Lower lobe of right lung (tissue), 2 donors: ENCODE results near the gene PPP2R3B. TPM values are rescaled to one million over a fixed set of nuclear protein-coding genes. Genes with fewer than 3 reads are reported as not detected.
"Not testable (repeated sequence)": the region's sequence is repeated elsewhere in the genome, so short reads cannot be mapped to it uniquely, and the experiment has no call there.

Source experiments
- ATAC-seq, 2 donors: fragments of 200-7000 bp; cut with Tn5 transposase; one replicate each; pipeline ENCODE4 v1.9.1; 2020 to 2022; ENCODE audit warnings: mild to moderate bottlenecking in 2 of 2, moderate library complexity in 2 of 2
- DNase-seq: peaks from one replicate; pipeline ENCODE4 v3.0.0-alpha.2; 2020
- H3K27ac ChIP-seq: fragments of 200-600 bp; one replicate; pipeline ENCODE4 v1.8.0; 2022
- H3K27me3 ChIP-seq: fragments of 200-600 bp; one replicate; pipeline ENCODE4 v1.8.0; 2022; ENCODE audit warnings: low read depth
- H3K36me3 ChIP-seq: fragments of 200-600 bp; one replicate; pipeline ENCODE4 v1.8.0; 2022; ENCODE audit warnings: mild to moderate bottlenecking
- H3K4me1 ChIP-seq: fragments of 200-600 bp; one replicate; pipeline ENCODE4 v1.8.0; 2022
- H3K4me3 ChIP-seq: fragments of 200-600 bp; one replicate; pipeline ENCODE4 v1.8.0; 2022; ENCODE audit warnings: mild to moderate bottlenecking
- H3K9me3 ChIP-seq: fragments of 200-600 bp; one replicate; pipeline ENCODE4 v1.8.0; 2022
- CTCF ChIP-seq: fragments of 200-600 bp; IDR thresholded peaks from one replicate; pipeline ENCODE4 v1.8.0; 2022; ENCODE audit warnings: antibody characterized with exemption, mild to moderate bottlenecking
- intact Hi-C: fragments of 100-400 bp; cut with DNase I; formaldehyde crosslinking; loops from one replicate; pipeline ENCODE4 v1.11.0; 2022
- total RNA-seq: library from RNA; stranded (reverse); fragmentation: NEBNext Ultra II Directional; extraction: Animal tissue kit (Norgen Biotek cat#: 25700); gene quantifications from one replicate; pipeline ENCODE4 v1.2.1, GENCODE V29; 2021
- donor health status: DM: no; HTN: yes; CAD: no; lungs with severe emphysema.

Gene PPP2R3B
- total RNA-seq, 1 donor from 2014 or later, result 11.2 TPM

GRCh38 chrX:310621-311155 lies 76.0 kb downstream of the PPP2R3B start:
- Histone ChIP-seq H3K4me1 (no peaks in the 10 kb centered on the region), H3K4me3 (no peak overlapping the region), H3K9me3 (no peaks in the 10 kb centered on the region), H3K36me3 (peaks cover 84% of the 10 kb centered on the region), H3K27me3 (no peaks in the 10 kb centered on the region), H3K27ac (no peak overlapping the region)
- intact Hi-C loops, result no loop called here
- DNase-seq, result peak; percentile 32
- no peak for TF ChIP-seq CTCF
- ATAC-seq, result no peak

- ATAC-seq (no peak), DNase-seq (peak; percentile 41)
- TF ChIP-seq CTCF, result no peak
- Histone ChIP-seq H3K27ac (no peak overlapping the region), H3K36me3 (peaks cover 84% of the 10 kb centered on the region), H3K9me3 (no peaks in the 10 kb centered on the region), H3K27me3 (no peaks in the 10 kb centered on the region), H3K4me1 (no peaks in the 10 kb centered on the region), H3K4me3 (no peak overlapping the region)
- intact Hi-C loops, result no loop called here
Measured at GRCh38 chrX:308821-309520, 77.7 kb downstream of the PPP2R3B start.

- H3K27me3 ChIP-seq, result no peaks in the 10 kb centered on the region
- no peak overlapping the region for H3K4me3 ChIP-seq
- H3K27ac ChIP-seq, result no peak overlapping the region
- intact Hi-C loops, result no loop called here
- ATAC-seq, result peak; percentile 6 to 33
- H3K9me3 ChIP-seq, result no peaks in the 10 kb centered on the region
- no peaks in the 10 kb centered on the region for H3K4me1 ChIP-seq
- TF ChIP-seq CTCF, result no peak
- peaks cover 79% of the 10 kb centered on the region for H3K36me3 ChIP-seq
- DNase-seq, result peak; percentile 42
Measured at GRCh38 chrX:307261-308111, 79.2 kb downstream of the PPP2R3B start.

GRCh38 chrX:306614-307251 lies 80.0 kb downstream of the PPP2R3B start:
- intact Hi-C loops, H3K27ac ChIP-seq, H3K4me3 ChIP-seq, DNase-seq, H3K27me3 ChIP-seq, H3K9me3 ChIP-seq, ATAC-seq, H3K4me1 ChIP-seq: not testable (repeated sequence)
- H3K36me3 ChIP-seq, result peaks cover 81% of the 10 kb centered on the region

- ATAC-seq, H3K4me1 ChIP-seq, H3K27me3 ChIP-seq, H3K27ac ChIP-seq, H3K9me3 ChIP-seq, intact Hi-C loops, H3K4me3 ChIP-seq: not testable (repeated sequence)
- DNase-seq, result peak; percentile 43
- peaks cover 81% of the 10 kb centered on the region for H3K36me3 ChIP-seq
Measured at GRCh38 chrX:305781-306613, 80.7 kb downstream of the PPP2R3B start.

- ATAC-seq (no peak), DNase-seq (peak; percentile 24)
- peaks cover 81% of the 10 kb centered on the region for H3K36me3 ChIP-seq
- no peak overlapping the region for H3K4me3 ChIP-seq
- no peak for TF ChIP-seq CTCF
- no peaks in the 10 kb centered on the region for H3K9me3 ChIP-seq
- no peaks in the 10 kb centered on the region for H3K27me3 ChIP-seq
- intact Hi-C loops, result no loop called here
- no peak overlapping the region for H3K27ac ChIP-seq
- H3K4me1 ChIP-seq, result no peaks in the 10 kb centered on the region
Measured at GRCh38 chrX:302975-303374, 83.7 kb downstream of the PPP2R3B start.
